Peyer's patch (tissue), 4 donors: ENCODE results near the gene RBM6.

Experiments
- POLR2A ChIP-seq, 2 donors: fragments of 450-650 bp; IDR thresholded peaks; one replicate each; pipeline ENCODE4 v1.5.1; 2017; ENCODE audit warnings: antibody characterized with exemption in 2 of 2, mild to moderate bottlenecking in 2 of 2, moderate library complexity in 2 of 2
- TF ChIP-seq, protein P1 (sequence below), 6 experiments: fragments of 450-650 bp in 4 of 6; fragments of 200-600 bp in 2 of 6; sonication (generic) in 1 of 6; IDR thresholded peaks; one replicate each; pipeline ENCODE4 v1.5.1; 2017 to 2019; ENCODE audit warnings: antibody characterized with exemption in 6 of 6, mild to moderate bottlenecking in 3 of 6, moderate library complexity in 1 of 6

DNA sequence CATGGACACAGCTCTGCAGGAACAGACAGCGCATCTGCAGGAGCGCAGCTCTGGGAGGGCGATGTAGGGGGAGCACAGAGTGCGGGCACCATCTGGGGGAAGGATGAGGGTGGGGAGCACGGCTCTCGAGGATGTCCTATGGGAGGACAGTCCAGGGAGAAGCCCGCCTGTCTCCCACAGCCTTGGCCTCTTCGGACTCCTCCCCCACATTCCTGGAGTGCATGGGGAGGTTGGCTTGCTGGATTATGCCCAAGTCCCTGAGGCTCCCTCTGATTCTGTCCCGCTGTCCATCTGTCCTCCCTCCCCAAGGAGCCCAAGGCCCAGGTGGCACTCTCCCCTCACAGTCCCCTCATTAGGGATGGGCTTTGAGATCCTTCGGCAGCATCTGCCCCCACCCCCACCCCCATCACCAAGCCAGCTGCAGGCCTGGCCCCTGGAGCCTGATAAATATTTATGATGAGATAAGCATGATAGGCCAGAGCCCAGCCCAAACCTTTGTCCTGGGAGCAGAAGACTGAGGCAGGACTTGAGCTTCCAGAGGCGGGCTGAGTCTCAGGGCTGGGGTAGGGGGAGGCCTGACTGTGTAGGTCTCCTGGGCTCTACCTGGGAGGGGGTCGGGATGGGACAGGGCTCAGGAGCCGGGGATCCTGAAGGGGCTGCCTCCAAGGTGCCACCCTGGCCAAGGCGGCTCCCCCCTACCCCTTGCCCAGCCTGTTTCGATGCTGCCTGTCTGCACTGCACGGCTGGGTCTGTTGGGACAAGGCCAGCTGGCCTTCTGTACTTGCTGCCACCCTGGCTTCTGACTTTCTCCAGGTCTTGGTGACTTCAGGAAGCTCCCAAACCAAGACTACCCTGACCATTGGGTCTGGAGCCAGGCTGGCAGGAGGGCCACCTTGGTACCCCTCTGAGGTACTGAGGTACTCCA, 186.6 kb downstream of the RBM6 start:
- TF ChIP-seq, protein P1, sequence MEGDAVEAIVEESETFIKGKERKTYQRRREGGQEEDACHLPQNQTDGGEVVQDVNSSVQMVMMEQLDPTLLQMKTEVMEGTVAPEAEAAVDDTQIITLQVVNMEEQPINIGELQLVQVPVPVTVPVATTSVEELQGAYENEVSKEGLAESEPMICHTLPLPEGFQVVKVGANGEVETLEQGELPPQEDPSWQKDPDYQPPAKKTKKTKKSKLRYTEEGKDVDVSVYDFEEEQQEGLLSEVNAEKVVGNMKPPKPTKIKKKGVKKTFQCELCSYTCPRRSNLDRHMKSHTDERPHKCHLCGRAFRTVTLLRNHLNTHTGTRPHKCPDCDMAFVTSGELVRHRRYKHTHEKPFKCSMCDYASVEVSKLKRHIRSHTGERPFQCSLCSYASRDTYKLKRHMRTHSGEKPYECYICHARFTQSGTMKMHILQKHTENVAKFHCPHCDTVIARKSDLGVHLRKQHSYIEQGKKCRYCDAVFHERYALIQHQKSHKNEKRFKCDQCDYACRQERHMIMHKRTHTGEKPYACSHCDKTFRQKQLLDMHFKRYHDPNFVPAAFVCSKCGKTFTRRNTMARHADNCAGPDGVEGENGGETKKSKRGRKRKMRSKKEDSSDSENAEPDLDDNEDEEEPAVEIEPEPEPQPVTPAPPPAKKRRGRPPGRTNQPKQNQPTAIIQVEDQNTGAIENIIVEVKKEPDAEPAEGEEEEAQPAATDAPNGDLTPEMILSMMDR (IDR thresholded peaks at IDR 0.05): no peak
- TF ChIP-seq POLR2A (IDR thresholded peaks at IDR 0.05): no peak
